A549 (cell line): ENCODE data around the gene SMYD4. TPM values are rescaled to one million over a fixed set of nuclear protein-coding genes. Genes with fewer than 3 reads are reported as not detected.

Source experiments
- ATAC-seq, 2 experiments: fragments of 200-7000 bp in 1 of 2; fragments of >200 bp in 1 of 2; cut with Nextera tagmentation in 1 of 2; cut with Tn5 transposase in 1 of 2; 3 replicates each; pipeline versions ENCODE4 v1.8.0 to v1.9.1; 2018 to 2020; ENCODE audit warnings: mild to moderate bottlenecking in 1 of 2, moderate library complexity in 1 of 2
- CTCF ChIA-PET: fragments of 300-600 bp; sonication (Branson Sonifier 250); formaldehyde crosslinking; extraction: SDS; loops from one replicate; lab custom pipeline; 2021; ENCODE audit warnings: antibody characterized with exemption, inconsistent platforms; lab: Yijun Ruan, JAX
- POLR2A ChIA-PET: fragments of 350-600 bp; formaldehyde crosslinking; extraction: SDS; loops from one replicate; lab custom pipeline; 2021; ENCODE audit warnings: antibody characterized with exemption, inconsistent platforms; lab: Yijun Ruan, JAX
- DNase-seq, 2 experiments: peaks; one replicate each; pipeline versions ENCODE4 v3.0.0 to v3.0.0-alpha.2; 2011 to 2016; ENCODE audit warnings: low read depth in 1 of 2, low spot score in 1 of 2
- FAIRE-seq: peaks from 2 replicates; lab custom pipeline; 2011; peaks lifted over from hg19 to GRCh38; lab: Jason Lieb, UNC
- H3K27ac ChIP-seq, 2 experiments: fragments of >200 bp; sonication (Bioruptor Twin); formaldehyde crosslinking; 3 replicates each; pipeline ENCODE4 v1.5.1; 2016 to 2017
- H3K4me1 ChIP-seq: fragments of >200 bp; sonication (Bioruptor Twin); formaldehyde crosslinking; 3 replicates; pipeline ENCODE4 v1.6.1; 2016
- H3K4me2 ChIP-seq: fragments of >200 bp; sonication (Bioruptor Twin); formaldehyde crosslinking; 3 replicates; pipeline ENCODE4 v1.6.1; 2016
- H3K4me3 ChIP-seq: fragments of >200 bp; sonication (Bioruptor Twin); formaldehyde crosslinking; 3 replicates; pipeline ENCODE4 v1.5.1; 2016
- H3K9me3 ChIP-seq: fragments of >200 bp; sonication (Bioruptor Twin); formaldehyde crosslinking; 3 replicates; pipeline ENCODE4 v1.6.1; 2016
- ATOH8 ChIP-seq: fragments of 250-450 bp; sonication (Bioruptor Pico); IDR thresholded peaks from 2 replicates; pipeline ENCODE4 v1.5.0; 2020; ENCODE audit warnings: low read depth, mild to moderate bottlenecking, moderate library complexity
- BCL3 ChIP-seq: fragments of >200 bp; sonication (Bioruptor Twin); formaldehyde crosslinking; IDR thresholded peaks from 3 replicates; pipeline ENCODE4 v1.6.1; 2016
- BHLHE40 ChIP-seq: IDR thresholded peaks from 2 replicates; pipeline ENCODE4 v1.6.1; 2012; ENCODE audit warnings: low read depth, low read length, inconsistent platforms
- CBX8 ChIP-seq: fragments of 200-600 bp; sonication (generic); IDR thresholded peaks from 2 replicates; pipeline ENCODE4 v1.6.1; 2016
- EHF ChIP-seq: fragments of 250-450 bp; sonication (Bioruptor Pico); IDR thresholded peaks from 2 replicates; pipeline ENCODE4 v1.5.0; 2020; ENCODE audit warnings: mild to moderate bottlenecking
- EHMT2 ChIP-seq: fragments of 200-600 bp; sonication (generic); IDR thresholded peaks from 2 replicates; pipeline ENCODE4 v1.6.1; 2016; ENCODE audit warnings: antibody characterized with exemption, low read depth, mild to moderate bottlenecking, moderate library complexity
- EP300 ChIP-seq, 2 experiments: fragments of >200 bp; sonication (Bioruptor Twin); formaldehyde crosslinking; IDR thresholded peaks; 2 replicates in 1 of 2; 3 replicates in 1 of 2; pipeline ENCODE4 v1.6.1; 2016 to 2017
- ESRRA ChIP-seq: fragments of 150-350 bp; IDR thresholded peaks from 2 replicates; pipeline ENCODE4 v1.6.1; 2014; ENCODE audit warnings: mild to moderate bottlenecking, low read length, borderline replicate concordance
- GATA3 ChIP-seq: IDR thresholded peaks from 2 replicates; pipeline ENCODE4 v1.6.1; 2012; ENCODE audit warnings: borderline replicate concordance
- HOXA7 ChIP-seq: fragments of 250-450 bp; sonication (Bioruptor Pico); IDR thresholded peaks from 2 replicates; pipeline ENCODE4 v1.5.0; 2020; ENCODE audit warnings: mild to moderate bottlenecking, moderate library complexity
- JUN ChIP-seq, 2 experiments: fragments of >200 bp; sonication (Bioruptor Twin); formaldehyde crosslinking; IDR thresholded peaks; 2 replicates in 1 of 2; 3 replicates in 1 of 2; pipeline ENCODE4 v1.6.1; 2016 to 2017
- KDM5A ChIP-seq: fragments of 200-600 bp; sonication (generic); IDR thresholded peaks from 2 replicates; pipeline ENCODE4 v1.6.1; 2016; ENCODE audit warnings: antibody characterized with exemption, mild to moderate bottlenecking
- MAZ ChIP-seq: fragments of 150-350 bp; IDR thresholded peaks from 2 replicates; pipeline ENCODE4 v1.6.1; 2014; ENCODE audit warnings: antibody characterized with exemption, low read depth, low read length, borderline replicate concordance
- NFE2L2 ChIP-seq: fragments of 150-350 bp; conservative IDR thresholded peaks from 2 replicates; pipeline ENCODE4 v1.6.1; 2014; ENCODE audit warnings: low read length
- NPAS2 ChIP-seq: fragments of 250-450 bp; sonication (Bioruptor Pico); IDR thresholded peaks from 2 replicates; pipeline ENCODE4 v1.8.0; 2022; ENCODE audit warnings: mild to moderate bottlenecking, moderate library complexity, borderline replicate concordance
- NR3C1 ChIP-seq: fragments of >200 bp; sonication (Bioruptor Twin); formaldehyde crosslinking; IDR thresholded peaks from 3 replicates; pipeline ENCODE4 v1.6.1; 2017
- POLR2A ChIP-seq: IDR thresholded peaks from 2 replicates; pipeline ENCODE4 v1.6.1; 2012; ENCODE audit warnings: mild to moderate bottlenecking, low read length
- POLR2AphosphoS2 ChIP-seq: conservative IDR thresholded peaks from 2 replicates; pipeline ENCODE4 v1.6.1; 2012; ENCODE audit warnings: low read length, improper control_type of control experiment, inconsistent platforms
- RCOR1 ChIP-seq: fragments of 150-350 bp; IDR thresholded peaks from 2 replicates; pipeline ENCODE4 v1.6.1; 2014; ENCODE audit warnings: antibody characterized with exemption, low read length, low read depth
- RNF2 ChIP-seq: fragments of 200-600 bp; sonication (generic); IDR thresholded peaks from 2 replicates; pipeline ENCODE4 v1.6.1; 2016; ENCODE audit warnings: low read depth, mild to moderate bottlenecking, antibody characterized with exemption, moderate library complexity, borderline replicate concordance
- ZC3H11A ChIP-seq: fragments of 450-650 bp; IDR thresholded peaks from 2 replicates; pipeline ENCODE4 v1.6.1; 2014; ENCODE audit warnings: antibody characterized with exemption, mild to moderate bottlenecking
- ZFP36 ChIP-seq: fragments of 450-650 bp; IDR thresholded peaks from 2 replicates; pipeline ENCODE4 v1.6.1; 2014; ENCODE audit warnings: borderline replicate concordance; ENCODE audit not compliant: partially characterized antibody
- ZNF302 ChIP-seq: fragments of 250-450 bp; sonication (Bioruptor Pico); IDR thresholded peaks from 2 replicates; pipeline ENCODE4 v1.9.0; 2021; ENCODE audit warnings: inconsistent platforms, mild to moderate bottlenecking, moderate library complexity
- WGBS: methylation state at CpG from one replicate; pipeline ENCODE4 v1.1.6; 2017; ENCODE audit errors: missing lambda C conversion rate; 5-methylcytosine and 5-hydroxymethylcytosine counted together
- polyA plus RNA-seq, 4 experiments: library from polyadenylated mRNA; depleted of rRNA in 3 of 4; stranded (reverse); fragments of >200 nt; fragmentation: RNase III in 1 of 4; extraction: RNeasy Plus Mini Kit Qiagen cat#74134 plus additional on column Dnase treatment in 1 of 4; gene quantifications; 2 replicates in 3 of 4; 3 replicates in 1 of 4; pipeline ENCODE4 v1.2.3, GENCODE V29; 2011 to 2017
- TF ChIP-seq, protein P1 (sequence below): fragments of >200 bp; sonication (Bioruptor Twin); formaldehyde crosslinking; IDR thresholded peaks from 3 replicates; pipeline ENCODE4 v1.5.1; 2016

The SMYD4 gene
- polyA plus RNA-seq, 2 of the 4 experiments (the other 2 are of a cell fraction), result 11.1 to 12.1 TPM

GRCh38 chr17:1878419-1879121, 48.9 kb upstream of the SMYD4 start:
- ATAC-seq, result no peak
- no peak for DNase-seq
- no peak overlapping the region for H3K4me2 ChIP-seq
- ChIA-PET CTCF (interaction anchor here (1.0 to 20.9 kb wide), 4 partner anchors 10 to 147 kb away, joined by 3 to 213 read pairs (median 10); partner anchors contain the start of genes DPH1 and RTN4RL1), POLR2A (no interaction called here)
- no peaks in the 10 kb centered on the region for H3K9me3 ChIP-seq
- no peak for TF ChIP-seq POLR2A
- no peak for TF ChIP-seq BCL3
- TF ChIP-seq ZC3H11A, result no peak
- TF ChIP-seq ZFP36, result no peak
- TF ChIP-seq ATOH8 (CRISPR knock-in tag), result no peak
- no peak for TF ChIP-seq MAZ
- FAIRE-seq, result no peak
- WGBS, result 87% methylated on average over 17 of the region's 17 CpGs
- no peak overlapping the region for H3K27ac ChIP-seq
- H3K4me1 ChIP-seq, result no peaks in the 10 kb centered on the region
- no peak overlapping the region for H3K4me3 ChIP-seq

GRCh38 chr17:1875597-1875996, 45.9 kb upstream of the SMYD4 start:
- FAIRE-seq, result no peak
- TF ChIP-seq ESRRA (no peak), MAZ (no peak), NPAS2 (CRISPR knock-in tag) (no peak), GATA3 (no peak), RNF2 (no peak), EHMT2 (no peak), EP300 (IDR thresholded peaks at IDR 0.05) (no peak), CBX8 (no peak), JUN (IDR thresholded peaks at IDR 0.05) (no peak), ZNF302 (no peak), NR3C1 (no peak), HOXA7 (CRISPR knock-in tag) (no peak), BHLHE40 (no peak), RCOR1 (no peak), ZC3H11A (no peak), NFE2L2 (no peak), POLR2AphosphoS2 (no peak), EHF (CRISPR knock-in tag) (no peak), KDM5A (no peak)
- TF ChIP-seq, protein P1, sequence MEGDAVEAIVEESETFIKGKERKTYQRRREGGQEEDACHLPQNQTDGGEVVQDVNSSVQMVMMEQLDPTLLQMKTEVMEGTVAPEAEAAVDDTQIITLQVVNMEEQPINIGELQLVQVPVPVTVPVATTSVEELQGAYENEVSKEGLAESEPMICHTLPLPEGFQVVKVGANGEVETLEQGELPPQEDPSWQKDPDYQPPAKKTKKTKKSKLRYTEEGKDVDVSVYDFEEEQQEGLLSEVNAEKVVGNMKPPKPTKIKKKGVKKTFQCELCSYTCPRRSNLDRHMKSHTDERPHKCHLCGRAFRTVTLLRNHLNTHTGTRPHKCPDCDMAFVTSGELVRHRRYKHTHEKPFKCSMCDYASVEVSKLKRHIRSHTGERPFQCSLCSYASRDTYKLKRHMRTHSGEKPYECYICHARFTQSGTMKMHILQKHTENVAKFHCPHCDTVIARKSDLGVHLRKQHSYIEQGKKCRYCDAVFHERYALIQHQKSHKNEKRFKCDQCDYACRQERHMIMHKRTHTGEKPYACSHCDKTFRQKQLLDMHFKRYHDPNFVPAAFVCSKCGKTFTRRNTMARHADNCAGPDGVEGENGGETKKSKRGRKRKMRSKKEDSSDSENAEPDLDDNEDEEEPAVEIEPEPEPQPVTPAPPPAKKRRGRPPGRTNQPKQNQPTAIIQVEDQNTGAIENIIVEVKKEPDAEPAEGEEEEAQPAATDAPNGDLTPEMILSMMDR, result no peak
- TF ChIP-seq, all 56 proteins: peak for 0
- H3K4me2 ChIP-seq, result no peak overlapping the region
- ATAC-seq (no peak), DNase-seq (no peak)
- H3K9me3 ChIP-seq, result no peaks in the 10 kb centered on the region
- no peak overlapping the region for H3K27ac ChIP-seq
- 92% methylated on average over 4 of the region's 4 CpGs for WGBS
- POLR2A ChIA-PET, result no interaction called here
- no peaks in the 10 kb centered on the region for H3K4me1 ChIP-seq
- H3K4me3 ChIP-seq, result no peak overlapping the region
- CTCF ChIA-PET, result interaction anchor here (1.0 to 2.6 kb wide), 4 partner anchors 11 to 150 kb away, joined by 3 to 17 read pairs (median 12); partner anchors contain the start of gene RTN4RL1
